Endothelial cell of umbilical vein (primary cell): ENCODE data around the gene MATCAP1. TPM values are rescaled to one million over a fixed set of nuclear protein-coding genes. Genes with fewer than 3 reads are reported as not detected.

Experiments used
- BruUV-seq: library from RNA; stranded (reverse); fragments of 400-500 nt; replicated peaks from 2 replicates; lab custom pipeline; 2021; lab: Mats Ljungman, UMichigan
- CTCF ChIA-PET: fragments of 300-600, 350-600 bp; sonication (Branson Sonifier 250); formaldehyde crosslinking; loops from one replicate; lab custom pipeline; 2021; ENCODE audit warnings: antibody characterized with exemption, inconsistent platforms; lab: Charles Lee
- POLR2A ChIA-PET: fragments of 300-600, 350-600 bp; sonication (Branson Sonifier 250); formaldehyde crosslinking; loops from one replicate; lab custom pipeline; 2021; ENCODE audit warnings: antibody characterized with exemption, inconsistent platforms; lab: Charles Lee
- DNase-seq: peaks from one replicate; pipeline ENCODE4 v3.0.0-alpha.2; 2011; ENCODE audit warnings: low read depth, low spot score
- FAIRE-seq: peaks from 2 replicates; lab custom pipeline; 2011; peaks lifted over from hg19 to GRCh38; lab: Jason Lieb, UNC
- H2AFZ ChIP-seq: 2 replicates; pipeline ENCODE4 v1.6.0; 2012; ENCODE audit warnings: low read depth, low read length, control low read depth, inconsistent platforms
- H3K27ac ChIP-seq: 2 replicates; pipeline ENCODE4 v1.5.1; 2011; ENCODE audit warnings: low read depth, mild to moderate bottlenecking, control low read depth, low read length, moderate library complexity; ENCODE audit not compliant: insufficient read depth
- H3K27me3 ChIP-seq, 2 experiments: 2 replicates each; pipeline versions ENCODE4 v1.6.0 to v1.6.1; 2011; ENCODE audit warnings: low read length in 2 of 2, mixed read lengths in 1 of 2; ENCODE audit not compliant: control insufficient read depth in 2 of 2, insufficient read depth in 2 of 2
- H3K36me3 ChIP-seq, 2 experiments: 2 replicates in 1 of 2; 3 replicates in 1 of 2; pipeline ENCODE4 v1.5.1; 2011; ENCODE audit warnings: low read length in 2 of 2, mild to moderate bottlenecking in 1 of 2, moderate library complexity in 1 of 2; ENCODE audit not compliant: control insufficient read depth in 2 of 2, insufficient read depth in 2 of 2; ENCODE audit errors: extremely low read depth in 1 of 2
- H3K4me1 ChIP-seq: 3 replicates; pipeline ENCODE4 v1.5.1; 2011; ENCODE audit warnings: mild to moderate bottlenecking, low read length; ENCODE audit not compliant: control insufficient read depth, insufficient read depth; ENCODE audit errors: extremely low read depth
- H3K4me2 ChIP-seq: 2 replicates; pipeline ENCODE4 v1.6.1; 2011; ENCODE audit warnings: low read length, control low read depth, mixed read lengths; ENCODE audit not compliant: insufficient read depth
- H3K4me3 ChIP-seq, 3 experiments: fragments of 200-600 bp in 1 of 3; sonication (generic), shearing (Covaris generic) in 1 of 3; replicated peaks in 1 of 3; 2 replicates each; pipeline ENCODE4 v1.5.1; 2011 to 2016; ENCODE audit warnings: control low read depth in 3 of 3, low read length in 3 of 3, mild to moderate bottlenecking in 2 of 3, inconsistent platforms in 1 of 3, low read depth in 1 of 3, moderate library complexity in 1 of 3; ENCODE audit not compliant: insufficient read depth in 1 of 3
- H3K79me2 ChIP-seq: 2 replicates; pipeline ENCODE4 v1.6.0; 2012; ENCODE audit warnings: low read length, inconsistent platforms; ENCODE audit not compliant: control insufficient read depth, insufficient read depth
- H3K9ac ChIP-seq: replicated peaks from 2 replicates; pipeline ENCODE3; 2011; ENCODE audit warnings: low read length, control low read depth; ENCODE audit not compliant: insufficient read depth; ENCODE audit errors: extremely low read depth
- H3K9me1 ChIP-seq: replicated peaks from 3 replicates; pipeline ENCODE4 v1.6.0; 2011; ENCODE audit warnings: mild to moderate bottlenecking, low read length; ENCODE audit not compliant: control insufficient read depth, insufficient read depth; ENCODE audit errors: extremely low read depth
- H3K9me3 ChIP-seq: replicated peaks from 2 replicates; pipeline ENCODE4 v1.5.1; 2012; ENCODE audit warnings: low read length, inconsistent platforms; ENCODE audit not compliant: control insufficient read depth, insufficient read depth
- H4K20me1 ChIP-seq: replicated peaks from 2 replicates; pipeline ENCODE3; 2011; ENCODE audit warnings: mild to moderate bottlenecking, low read length; ENCODE audit not compliant: control insufficient read depth, insufficient read depth; ENCODE audit errors: extremely low read depth
- EZH2 ChIP-seq: IDR thresholded peaks from 2 replicates; pipeline ENCODE4 v1.6.1; 2012; ENCODE audit warnings: borderline replicate concordance, low read depth, mild to moderate bottlenecking, moderate library complexity, low read length, inconsistent platforms; ENCODE audit not compliant: severe bottlenecking
- FOS ChIP-seq: IDR thresholded peaks from 2 replicates; pipeline ENCODE4 v1.6.1; 2011; ENCODE audit warnings: mild to moderate bottlenecking, low read length, moderate library complexity, borderline replicate concordance; ENCODE audit not compliant: insufficient read depth
- GATA2 ChIP-seq: IDR thresholded peaks from 2 replicates; pipeline ENCODE4 v1.7.0; 2011; ENCODE audit warnings: low read depth, mild to moderate bottlenecking, moderate library complexity, mixed read lengths, low read length; ENCODE audit not compliant: insufficient read length, insufficient read depth
- JUN ChIP-seq: IDR thresholded peaks from 2 replicates; pipeline ENCODE4 v1.6.1; 2011; ENCODE audit warnings: borderline replicate concordance, low read depth; ENCODE audit not compliant: insufficient read length, insufficient read depth
- MAX ChIP-seq: IDR thresholded peaks from 2 replicates; pipeline ENCODE4 v1.6.1; 2011; ENCODE audit not compliant: insufficient read depth, insufficient read length
- MYC ChIP-seq: IDR thresholded peaks from one replicate; pipeline ENCODE4 v1.6.1; 2011; ENCODE audit warnings: mild to moderate bottlenecking, low read depth, low read length
- POLR2A ChIP-seq: IDR thresholded peaks from 2 replicates; pipeline ENCODE4 v1.6.1; 2012; ENCODE audit warnings: low read depth, mild to moderate bottlenecking, control low read depth, low read length
- POLR2AphosphoS5 ChIP-seq: IDR thresholded peaks from 2 replicates; pipeline ENCODE4 v1.6.1; 2012; ENCODE audit warnings: low read depth, mild to moderate bottlenecking, control low read depth, low read length, moderate library complexity; ENCODE audit not compliant: insufficient read depth
- dilution Hi-C: fragments of 300-500 bp; cut with MboI; formaldehyde crosslinking; loops from one replicate; pipeline ENCODE4 v1.15.0; 2019; ENCODE audit warnings: low sequenced_read_pairs; ENCODE audit not compliant: extremely low pct_ligation_motif_present
- intact Hi-C: fragments of 100-400 bp; cut with micrococcal nuclease; formaldehyde crosslinking; loops from one replicate; pipeline ENCODE4 v1.10.0; 2022
- microRNA counts: library from miRNA; unstranded; fragments of <30 nt; microRNA quantifications from one replicate; lab custom pipeline; 2016
- microRNA-seq: library from miRNA; unstranded; fragments of <30 nt; microRNA quantifications from one replicate; pipeline ENCODE4 v1.2.0, GENCODE V29; 2021; ENCODE audit warnings: borderline number of aligned reads, borderline replicate concordance
- polyA plus RNA-seq, 4 experiments: library from polyadenylated mRNA; depleted of rRNA in 3 of 4; stranded (reverse) in 3 of 4; unstranded in 1 of 4; fragments of >200 nt; gene quantifications; 2 replicates each; pipeline versions ENCODE4 v1.2.1 to v1.2.3, GENCODE V29; 2011 to 2012; ENCODE audit warnings: missing spikeins in 1 of 4
- small RNA-seq: library from RNA; depleted of rRNA; stranded (forward); fragments of <200 nt; gene quantifications from one replicate; pipeline ENCODE3, GENCODE V24; 2012; ENCODE audit warnings: low replicate concordance, low read depth; ENCODE audit not compliant: insufficient read depth, insufficient read length
- total RNA-seq: library from RNA; stranded (reverse); gene quantifications from 2 replicates; pipeline ENCODE4 v1.2.3, GENCODE V29; 2021
- TF ChIP-seq, protein P1 (sequence below), 2 donors: IDR thresholded peaks; 1 replicate in 1 of 2; 2 replicates in 1 of 2; pipeline ENCODE4 v1.5.1; 2011; ENCODE audit warnings: low read length in 2 of 2, mild to moderate bottlenecking in 2 of 2, moderate library complexity in 2 of 2, control low read depth in 1 of 2, inconsistent platforms in 1 of 2, low read depth in 1 of 2; ENCODE audit not compliant: insufficient read depth in 1 of 2; ENCODE audit errors: extremely low read depth in 1 of 2

Gene MATCAP1
- total and polyA plus RNA-seq, 2 donors (not counting 3 experiments of a cell fraction or from before 2014, with no cell fraction given): 44.5 to 53.3 TPM

DNA sequence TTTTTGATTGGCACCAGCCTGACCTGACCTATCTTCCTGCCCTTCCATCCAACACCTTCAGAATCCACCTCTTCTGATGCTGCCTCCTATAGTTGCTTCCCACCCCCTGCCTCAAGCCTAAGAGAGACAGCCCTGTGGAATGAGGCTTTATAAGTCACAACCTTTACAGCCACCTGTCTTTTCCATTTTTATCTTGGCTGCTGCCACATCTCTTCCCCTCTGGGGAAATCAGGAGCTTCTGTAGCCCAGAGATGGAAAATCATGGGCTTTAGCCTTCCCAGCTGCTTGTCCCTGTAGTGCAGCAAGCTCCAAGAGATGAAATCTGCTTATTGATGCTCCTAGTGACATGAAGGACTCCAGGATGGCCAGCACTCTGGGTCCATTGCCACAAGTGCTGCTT lies 55.3 kb downstream of the MATCAP1 start:
- dilution Hi-C loops (no loop called here), intact Hi-C loops (no loop called here)
- no peaks in the 10 kb centered on the region for H3K79me2 ChIP-seq
- ChIA-PET CTCF (no interaction called here), POLR2A (no interaction called here)
- no peaks in the 10 kb centered on the region for H3K9me3 ChIP-seq
- peaks cover 2 to 9% of the 10 kb centered on the region in 2 experiments for H3K36me3 ChIP-seq
- no peak overlapping the region for H3K9ac ChIP-seq
- H3K9me1 ChIP-seq: no peaks in the 10 kb centered on the region
- no peak overlapping the region for H3K4me2 ChIP-seq
- no TSS peak for BruUV-seq
- H3K27me3 ChIP-seq: no peaks in the 10 kb centered on the region
- H2AFZ ChIP-seq: no peak overlapping the region
- FAIRE-seq (no peak), DNase-seq (no peak)
- H3K27ac ChIP-seq: no peak overlapping the region
- TF ChIP-seq POLR2A (no peak), EZH2 (no peak), JUN (no peak), MAX (no peak), GATA2 (no peak), MYC (no peak), POLR2AphosphoS5 (no peak), FOS (no peak)
- TF ChIP-seq, protein P1, sequence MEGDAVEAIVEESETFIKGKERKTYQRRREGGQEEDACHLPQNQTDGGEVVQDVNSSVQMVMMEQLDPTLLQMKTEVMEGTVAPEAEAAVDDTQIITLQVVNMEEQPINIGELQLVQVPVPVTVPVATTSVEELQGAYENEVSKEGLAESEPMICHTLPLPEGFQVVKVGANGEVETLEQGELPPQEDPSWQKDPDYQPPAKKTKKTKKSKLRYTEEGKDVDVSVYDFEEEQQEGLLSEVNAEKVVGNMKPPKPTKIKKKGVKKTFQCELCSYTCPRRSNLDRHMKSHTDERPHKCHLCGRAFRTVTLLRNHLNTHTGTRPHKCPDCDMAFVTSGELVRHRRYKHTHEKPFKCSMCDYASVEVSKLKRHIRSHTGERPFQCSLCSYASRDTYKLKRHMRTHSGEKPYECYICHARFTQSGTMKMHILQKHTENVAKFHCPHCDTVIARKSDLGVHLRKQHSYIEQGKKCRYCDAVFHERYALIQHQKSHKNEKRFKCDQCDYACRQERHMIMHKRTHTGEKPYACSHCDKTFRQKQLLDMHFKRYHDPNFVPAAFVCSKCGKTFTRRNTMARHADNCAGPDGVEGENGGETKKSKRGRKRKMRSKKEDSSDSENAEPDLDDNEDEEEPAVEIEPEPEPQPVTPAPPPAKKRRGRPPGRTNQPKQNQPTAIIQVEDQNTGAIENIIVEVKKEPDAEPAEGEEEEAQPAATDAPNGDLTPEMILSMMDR (IDR thresholded peaks at IDR 0.05; ENCODE audit: extremely low read depth in 1 of 2, insufficient read depth in 1 of 2, low read depth in 1 of 2, low read length in 2 of 2): no peak
- H3K4me1 ChIP-seq: no peaks in the 10 kb centered on the region
- H4K20me1 ChIP-seq: no peaks in the 10 kb centered on the region
- H3K4me3 ChIP-seq: no peak overlapping the region

MicroRNAs encoded within 50 kb of the gene (microRNA counts, 767-probe panel; counts per million panel counts)
- microRNA hsa-miR-328 (lab: Ali Mortazavi, UCI): 723 counts per million, percentile 96 among the panel's probes with 10 or more counts

Small RNA genes within 50 kb of the gene (microRNA-seq; reads per million reads assigned to microRNA genes)
- gene MIR328: 25.3 reads per million, percentile 38 among the genes with 10 or more reads in this experiment

Small RNA genes within 50 kb of the gene (small RNA-seq; reads per million reads assigned to genes)
- not detected for gene MIR328

Other genes starting within 250 kb of the MATCAP1 start
- 78.7 and 85.2 TPM in 2 replicates for gene CIAO2B, start 249.6 kb downstream of the MATCAP1 start, total RNA-seq
- gene CIAO2B, start 249.6 kb downstream of the MATCAP1 start, polyA plus RNA-seq: 314 and 423 TPM in 2 replicates
- gene CES2, start 248.4 kb downstream of the MATCAP1 start, total RNA-seq: 24.5 and 28.8 TPM in 2 replicates
- 19.1 and 19.6 TPM in 2 replicates for gene CES2, start 248.4 kb downstream of the MATCAP1 start, polyA plus RNA-seq
- not detected in 2 replicates for gene CES3, start 222.7 kb downstream of the MATCAP1 start, total RNA-seq
- gene CES3, start 222.7 kb downstream of the MATCAP1 start, polyA plus RNA-seq: 0.10 and 0.13 TPM in 2 replicates
- gene CES4A, start 195.4 kb downstream of the MATCAP1 start, total RNA-seq: 3.9 and 5.4 TPM in 2 replicates
- 13.3 and 16.4 TPM in 2 replicates for gene CES4A, start 195.4 kb downstream of the MATCAP1 start, polyA plus RNA-seq
- 103 and 113 TPM in 2 replicates for gene CBFB, start 154.8 kb downstream of the MATCAP1 start, total RNA-seq
- 22.0 and 27.8 TPM in 2 replicates for gene CBFB, start 154.8 kb downstream of the MATCAP1 start, polyA plus RNA-seq
- 16.1 and 18.5 TPM in 2 replicates for gene PHAF1, start 74.0 kb downstream of the MATCAP1 start, total RNA-seq
- gene PHAF1, start 74.0 kb downstream of the MATCAP1 start, polyA plus RNA-seq: 21.1 and 21.9 TPM in 2 replicates
- 1.6 and 4.0 TPM in 2 replicates for gene B3GNT9, start 33.0 kb downstream of the MATCAP1 start, total RNA-seq
- gene B3GNT9, start 33.0 kb downstream of the MATCAP1 start, polyA plus RNA-seq: 6.4 and 6.8 TPM in 2 replicates
- 15.2 and 17.4 TPM in 2 replicates for gene TRADD, start 24.1 kb downstream of the MATCAP1 start, total RNA-seq
- 22.6 and 23.3 TPM in 2 replicates for gene TRADD, start 24.1 kb downstream of the MATCAP1 start, polyA plus RNA-seq
- 5.4 and 7.0 TPM in 2 replicates for gene FBXL8, start 24.0 kb downstream of the MATCAP1 start, total RNA-seq
- 7.4 and 12.8 TPM in 2 replicates for gene FBXL8, start 24.0 kb downstream of the MATCAP1 start, polyA plus RNA-seq
- 4.7 and 5.5 TPM in 2 replicates for gene HSF4, start 19.2 kb downstream of the MATCAP1 start, total RNA-seq
- 4.8 and 7.9 TPM in 2 replicates for gene HSF4, start 19.2 kb downstream of the MATCAP1 start, polyA plus RNA-seq
- 14.4 and 19.4 TPM in 2 replicates for gene NOL3, start 13.4 kb downstream of the MATCAP1 start, total RNA-seq
- 16.0 and 19.2 TPM in 2 replicates for gene NOL3, start 13.4 kb downstream of the MATCAP1 start, polyA plus RNA-seq
- 10.8 and 19.4 TPM in 2 replicates for gene EXOC3L1, start 6.2 kb upstream of the MATCAP1 start, total RNA-seq
- 10.2 and 11.6 TPM in 2 replicates for gene EXOC3L1, start 6.2 kb upstream of the MATCAP1 start, polyA plus RNA-seq
- gene E2F4, start 8.2 kb upstream of the MATCAP1 start, total RNA-seq: 110 and 112 TPM in 2 replicates
- gene E2F4, start 8.2 kb upstream of the MATCAP1 start, polyA plus RNA-seq: 168 and 199 TPM in 2 replicates
- 4.3 and 5.7 TPM in 2 replicates for gene ELMO3, start 15.2 kb upstream of the MATCAP1 start, total RNA-seq
- 3.9 and 4.1 TPM in 2 replicates for gene ELMO3, start 15.2 kb upstream of the MATCAP1 start, polyA plus RNA-seq
- 35.3 and 36.3 TPM in 2 replicates for gene TMEM208, start 43.2 kb upstream of the MATCAP1 start, total RNA-seq
- gene TMEM208, start 43.2 kb upstream of the MATCAP1 start, polyA plus RNA-seq: 94.0 and 98.4 TPM in 2 replicates
- 104 and 124 TPM in 2 replicates for gene FHOD1, start 63.5 kb upstream of the MATCAP1 start, total RNA-seq
- 63.6 and 78.6 TPM in 2 replicates for gene FHOD1, start 63.5 kb upstream of the MATCAP1 start, polyA plus RNA-seq
- 2.8 and 4.2 TPM in 2 replicates for gene SLC9A5, start 65.0 kb upstream of the MATCAP1 start, total RNA-seq
- gene SLC9A5, start 65.0 kb upstream of the MATCAP1 start, polyA plus RNA-seq: 2.7 and 3.2 TPM in 2 replicates
- 23.9 and 26.6 TPM in 2 replicates for gene PLEKHG4, start 95.6 kb upstream of the MATCAP1 start, total RNA-seq
- 34.8 and 35.6 TPM in 2 replicates for gene PLEKHG4, start 95.6 kb upstream of the MATCAP1 start, polyA plus RNA-seq
- 0.16 and 0.44 TPM in 2 replicates for gene KCTD19, start 142.8 kb upstream of the MATCAP1 start, total RNA-seq
- gene KCTD19, start 142.8 kb upstream of the MATCAP1 start, polyA plus RNA-seq: 0.10 and 0.21 TPM in 2 replicates
- gene LRRC36, start 142.9 kb upstream of the MATCAP1 start, total RNA-seq: 2.0 and 2.4 TPM in 2 replicates
- 0.30 and 0.37 TPM in 2 replicates for gene LRRC36, start 142.9 kb upstream of the MATCAP1 start, polyA plus RNA-seq
- gene TPPP3, start 209.5 kb upstream of the MATCAP1 start, total RNA-seq: 1.3 and 2.0 TPM in 2 replicates
- 0.33 and 0.91 TPM in 2 replicates for gene TPPP3, start 209.5 kb upstream of the MATCAP1 start, polyA plus RNA-seq
- 12.9 and 14.4 TPM in 2 replicates for gene ZDHHC1, start 232.5 kb upstream of the MATCAP1 start, total RNA-seq
- 11.4 and 14.1 TPM in 2 replicates for gene ZDHHC1, start 232.5 kb upstream of the MATCAP1 start, polyA plus RNA-seq
- gene HSD11B2, start 247.2 kb upstream of the MATCAP1 start, total RNA-seq: not detected in 2 replicates
- gene HSD11B2, start 247.2 kb upstream of the MATCAP1 start, polyA plus RNA-seq: 0.10 and 0.16 TPM in 2 replicates